Tibial artery (tissue), 4 donors: ENCODE measurements around the gene FGF8.

ENCODE experiments used
- DNase-seq, 2 donors: peaks; one replicate each; pipeline ENCODE4 v3.0.0-alpha.2; 2019
- H3K27ac ChIP-seq, 2 donors: fragments of 200-600 bp; sonication (generic) in 1 of 2; 1 replicate in 1 of 2; 2 replicates in 1 of 2; pipeline ENCODE4 v1.5.1; 2018 to 2019; ENCODE audit warnings: mild to moderate bottlenecking in 1 of 2
- H3K27me3 ChIP-seq, 2 donors: fragments of 200-600 bp; sonication (generic) in 1 of 2; one replicate each; pipeline versions ENCODE4 v1.5.1 to v1.6.0; 2016 to 2019
- H3K36me3 ChIP-seq, 3 donors: fragments of 200-600 bp; sonication (generic) in 2 of 3; one replicate each; pipeline ENCODE4 v1.5.1; 2016 to 2019; ENCODE audit warnings: mild to moderate bottlenecking in 2 of 3
- H3K4me1 ChIP-seq, 4 donors: fragments of 200-600 bp; sonication (generic) in 2 of 4; 1 replicate in 3 of 4; 2 replicates in 1 of 4; pipeline ENCODE4 v1.5.1; 2016 to 2019
- H3K4me3 ChIP-seq, 2 donors: fragments of 200-600 bp; sonication (generic) in 1 of 2; 1 replicate in 1 of 2; 2 replicates in 1 of 2; pipeline ENCODE4 v1.5.1; 2018 to 2019; ENCODE audit warnings: mild to moderate bottlenecking in 2 of 2
- H3K9me3 ChIP-seq, 3 donors: fragments of 200-600 bp; sonication (generic) in 1 of 3; one replicate each; pipeline ENCODE4 v1.5.1; 2016 to 2019
- CTCF ChIP-seq, 2 experiments: fragments of 200-600 bp in 1 of 2; fragments of 450-650 bp in 1 of 2; IDR thresholded peaks; one replicate each; pipeline ENCODE4 v1.5.1; 2017 to 2019; ENCODE audit warnings: antibody characterized with exemption in 2 of 2, mild to moderate bottlenecking in 1 of 2, moderate library complexity in 1 of 2
- intact Hi-C: fragments of 100-400 bp; cut with DNase I; formaldehyde crosslinking; loops from one replicate; pipeline ENCODE4 v1.15.0; 2023; ENCODE audit warnings: low total_unique reads

Gene FGF8

DNA sequence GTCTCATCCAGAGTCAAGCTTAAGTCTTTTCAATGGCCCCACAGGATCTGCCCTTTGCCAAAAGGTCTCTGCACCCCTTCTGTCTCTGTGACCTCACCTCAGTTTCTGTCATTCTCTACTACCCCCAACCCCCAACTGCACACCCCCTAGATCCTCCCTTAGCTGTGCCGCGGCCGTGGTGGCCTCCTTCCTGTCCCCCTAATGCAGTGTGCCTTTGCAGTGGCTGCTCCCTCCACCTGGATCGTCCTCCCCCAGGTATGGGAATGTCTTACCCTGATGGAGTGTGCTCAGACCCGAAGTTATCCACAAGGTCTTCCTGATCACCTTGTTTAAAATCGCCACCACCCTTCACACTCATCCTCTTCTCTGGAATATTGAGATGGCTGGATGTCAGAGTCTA, 9.6 kb downstream of the FGF8 start:
- H3K36me3 ChIP-seq: no peaks in the 10 kb centered on the region
- no peaks in the 10 kb centered on the region for H3K4me1 ChIP-seq
- no peak overlapping the region for H3K27ac ChIP-seq
- intact Hi-C loops: no loop called here
- no peak for TF ChIP-seq CTCF (IDR thresholded peaks at IDR 0.05)
- H3K9me3 ChIP-seq: no peaks in the 10 kb centered on the region
- no peak overlapping the region for H3K4me3 ChIP-seq
- H3K27me3 ChIP-seq: peaks cover 0 to 58% of the 10 kb centered on the region in 2 donors
- no peak for DNase-seq

DNA sequence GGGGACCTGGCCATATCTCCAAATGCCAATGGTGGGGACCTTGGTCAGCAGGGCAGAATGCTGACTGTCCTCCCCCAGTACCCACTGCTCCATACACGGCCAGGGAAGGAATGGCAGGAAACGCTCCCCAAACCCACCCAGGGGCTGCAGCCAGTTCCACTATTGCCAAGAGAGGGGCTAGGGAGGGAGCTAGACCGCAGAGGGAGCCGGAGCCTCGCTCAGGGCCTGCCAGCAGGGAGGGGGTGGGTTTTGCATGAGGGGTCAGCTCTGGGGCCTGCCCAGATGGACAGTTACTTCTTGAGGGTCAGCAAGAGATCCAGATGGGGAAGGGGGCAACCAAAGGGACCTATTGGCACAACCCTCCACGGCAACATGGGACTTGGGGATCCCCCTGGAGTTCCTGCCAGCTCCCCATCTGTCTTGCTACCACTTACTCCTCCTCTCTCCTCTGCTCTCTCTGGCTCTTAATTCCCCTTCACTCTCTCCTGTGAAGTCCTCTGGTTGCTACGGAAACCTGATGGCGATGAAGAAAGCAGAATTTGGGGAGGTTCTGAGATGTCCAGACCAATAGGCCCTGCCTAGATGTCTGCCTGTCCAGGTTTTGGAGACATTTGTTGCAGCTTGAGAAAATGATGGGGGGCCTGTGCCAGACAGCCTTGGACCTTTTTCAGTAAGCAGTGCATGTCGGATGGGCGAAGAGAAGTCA, 12.6 kb downstream of the FGF8 start:
- Histone ChIP-seq H3K27me3 (peaks cover 0 to 48% of the 10 kb centered on the region in 2 donors), H3K36me3 (no peaks in the 10 kb centered on the region), H3K4me1 (no peaks in the 10 kb centered on the region), H3K9me3 (no peaks in the 10 kb centered on the region), H3K27ac (no peak overlapping the region), H3K4me3 (no peak overlapping the region)
- no peak for DNase-seq
- intact Hi-C loops: no loop called here
- TF ChIP-seq CTCF (IDR thresholded peaks at IDR 0.05): no peak

GRCh38 chr10:101762736-101763135, 13.2 kb downstream of the FGF8 start:
- H3K4me1 ChIP-seq: no peaks in the 10 kb centered on the region
- TF ChIP-seq CTCF (IDR thresholded peaks at IDR 0.05): no peak
- intact Hi-C loops: no loop called here
- no peaks in the 10 kb centered on the region for H3K9me3 ChIP-seq
- no peak overlapping the region for H3K4me3 ChIP-seq
- H3K27ac ChIP-seq: no peak overlapping the region
- H3K36me3 ChIP-seq: no peaks in the 10 kb centered on the region
- H3K27me3 ChIP-seq: peaks cover 0 to 48% of the 10 kb centered on the region in 2 donors
- no peak for DNase-seq

DNA sequence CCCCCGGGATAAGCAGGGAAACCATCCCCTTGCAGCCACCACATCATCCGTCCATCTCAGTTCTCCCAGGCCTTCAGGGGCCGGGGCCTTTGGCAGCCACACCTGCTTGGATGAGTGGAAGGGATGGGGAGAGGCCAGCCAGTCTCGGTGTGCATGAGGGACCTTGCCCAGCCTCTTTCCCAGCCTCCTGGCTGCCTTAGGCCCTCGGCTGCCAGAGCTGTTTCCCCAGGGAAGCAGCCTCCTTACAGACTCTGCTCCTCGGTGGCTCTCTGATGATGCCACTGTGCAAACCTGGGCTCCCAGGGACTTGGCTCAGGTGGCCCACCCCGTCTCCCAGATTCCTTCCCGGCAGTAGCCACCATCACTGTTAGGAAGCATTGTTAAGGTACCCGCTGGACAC, 14.7 kb downstream of the FGF8 start:
- no peak overlapping the region for H3K27ac ChIP-seq
- peaks cover 0 to 49% of the 10 kb centered on the region in 2 donors for H3K27me3 ChIP-seq
- DNase-seq: no peak
- H3K9me3 ChIP-seq: no peaks in the 10 kb centered on the region
- TF ChIP-seq CTCF (IDR thresholded peaks at IDR 0.05): no peak
- H3K4me3 ChIP-seq: no peak overlapping the region
- H3K36me3 ChIP-seq: no peaks in the 10 kb centered on the region
- no peaks in the 10 kb centered on the region for H3K4me1 ChIP-seq
- intact Hi-C loops: no loop called here

- no peaks in the 10 kb centered on the region for H3K4me1 ChIP-seq
- intact Hi-C loops: no loop called here
- no peak for DNase-seq
- no peak for TF ChIP-seq CTCF (IDR thresholded peaks at IDR 0.05)
- no peaks in the 10 kb centered on the region for H3K9me3 ChIP-seq
- H3K27me3 ChIP-seq: peaks cover 0 to 48% of the 10 kb centered on the region in 2 donors
- H3K27ac ChIP-seq: no peak overlapping the region
- no peaks in the 10 kb centered on the region for H3K36me3 ChIP-seq
- H3K4me3 ChIP-seq: no peak overlapping the region
Observed at GRCh38 chr10:101760510-101760909, 15.4 kb downstream of the FGF8 start.
